Colonic mucosa (tissue), 4 donors: ENCODE measurements around the gene LRP4. TPM values are rescaled to one million over a fixed set of nuclear protein-coding genes. Genes with fewer than 3 reads are reported as not detected.

Experiments used
- DNase-seq: peaks from one replicate; pipeline ENCODE4 v3.0.0-alpha.2; 2020
- H3K27ac ChIP-seq: fragments of 200-600 bp; one replicate; pipeline ENCODE4 v1.8.0; 2021
- H3K27me3 ChIP-seq: fragments of 200-600 bp; one replicate; pipeline ENCODE4 v1.8.0; 2021
- H3K36me3 ChIP-seq: fragments of 200-600 bp; one replicate; pipeline ENCODE4 v1.8.0; 2021
- H3K4me1 ChIP-seq: fragments of 200-600 bp; one replicate; pipeline ENCODE4 v1.8.0; 2021; ENCODE audit warnings: mild to moderate bottlenecking
- H3K4me3 ChIP-seq: fragments of 200-600 bp; one replicate; pipeline ENCODE4 v1.8.0; 2021
- H3K9ac ChIP-seq, 2 donors: one replicate each; pipeline ENCODE4 v1.7.0; 2013; ENCODE audit warnings: control low read depth in 2 of 2, low read depth in 2 of 2, low read length in 2 of 2
- H3K9me3 ChIP-seq: fragments of 200-600 bp; one replicate; pipeline ENCODE4 v1.8.0; 2021
- CTCF ChIP-seq: fragments of 200-600 bp; IDR thresholded peaks from one replicate; pipeline ENCODE4 v1.8.0; 2022; ENCODE audit warnings: antibody characterized with exemption, mild to moderate bottlenecking
- intact Hi-C: fragments of 100-400 bp; cut with DNase I; formaldehyde crosslinking; loops from one replicate; pipeline ENCODE4 v1.14.1; 2022
- total RNA-seq, 2 donors: library from RNA; stranded (reverse); fragmentation: NEBNext Ultra II Directional in 1 of 2; extraction: Animal tissue kit (Norgen Biotek cat#: 25700) in 1 of 2; gene quantifications; one replicate each; pipeline ENCODE4 v1.2.1, GENCODE V29; 2021
- donor health status: healthy.
- donor health status: DM: no; HTN: no; CAD: no.
- donor health status: DM: no; HTN: no; CAD: no.

The LRP4 gene
- total RNA-seq, 2 donors from 2014 or later, result 23.6 to 62.6 TPM

DNA sequence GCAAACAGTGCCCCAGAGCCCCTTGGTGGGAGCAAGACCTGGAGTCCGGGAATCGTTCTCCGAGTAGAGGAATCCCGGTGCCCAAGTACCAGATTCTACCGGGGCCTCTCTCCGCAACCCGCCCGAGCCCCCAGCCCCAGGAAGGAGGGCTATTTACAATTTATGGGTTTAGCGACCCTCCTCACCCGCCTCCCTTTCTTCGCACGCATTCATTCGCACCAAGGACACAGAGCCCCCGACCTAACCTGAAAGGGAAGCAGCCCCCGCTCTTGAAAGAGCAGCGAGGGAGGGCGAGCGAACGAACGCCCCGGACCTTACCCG is 628 bp downstream of the LRP4 start:
- peaks cover 3% of the 10 kb centered on the region for H3K27me3 ChIP-seq
- no peaks in the 10 kb centered on the region for H3K9me3 ChIP-seq
- no peak for DNase-seq
- H3K27ac ChIP-seq, result no peak overlapping the region
- TF ChIP-seq CTCF, result no peak
- intact Hi-C loops, result loop anchor here (10.0 kb wide), 1 partner anchor 87 kb away; no protein-coding TSS in a partner anchor
- H3K4me1 ChIP-seq, result no peaks in the 10 kb centered on the region
- peak overlapping the region; percentile 71 to 73 for H3K9ac ChIP-seq
- H3K4me3 ChIP-seq, result peak overlapping the region; percentile 86
- H3K36me3 ChIP-seq, result no peaks in the 10 kb centered on the region

- intact Hi-C loops, result loop anchor here (10.0 kb wide), 1 partner anchor 88 kb away; no protein-coding TSS in a partner anchor
- no peaks in the 10 kb centered on the region for H3K9me3 ChIP-seq
- no peaks in the 10 kb centered on the region for H3K36me3 ChIP-seq
- H3K9ac ChIP-seq, result peak overlapping the region; percentile 71 to 73
- H3K27me3 ChIP-seq, result peaks cover 3% of the 10 kb centered on the region
- H3K4me3 ChIP-seq, result peak overlapping the region; percentile 86
- no peak for TF ChIP-seq CTCF
- H3K27ac ChIP-seq, result peak overlapping the region; percentile 1
- no peaks in the 10 kb centered on the region for H3K4me1 ChIP-seq
- peak; percentile 63 for DNase-seq
Observed at GRCh38 chr11:46917109-46917761, 1.1 kb downstream of the LRP4 start.

- Histone ChIP-seq H3K36me3 (no peaks in the 10 kb centered on the region), H3K4me1 (no peaks in the 10 kb centered on the region), H3K27me3 (peaks cover 3% of the 10 kb centered on the region), H3K4me3 (peak overlapping the region; percentile 86), H3K27ac (peak overlapping the region; percentile 1), H3K9me3 (no peaks in the 10 kb centered on the region), H3K9ac (peak overlapping the region; percentile 71 to 73)
- intact Hi-C loops, result loop anchor here (10.0 kb wide), 1 partner anchor 88 kb away; no protein-coding TSS in a partner anchor
- TF ChIP-seq CTCF, result no peak
- DNase-seq, result peak; percentile 62
Observed at GRCh38 chr11:46916286-46917108, 1.9 kb downstream of the LRP4 start.

DNA sequence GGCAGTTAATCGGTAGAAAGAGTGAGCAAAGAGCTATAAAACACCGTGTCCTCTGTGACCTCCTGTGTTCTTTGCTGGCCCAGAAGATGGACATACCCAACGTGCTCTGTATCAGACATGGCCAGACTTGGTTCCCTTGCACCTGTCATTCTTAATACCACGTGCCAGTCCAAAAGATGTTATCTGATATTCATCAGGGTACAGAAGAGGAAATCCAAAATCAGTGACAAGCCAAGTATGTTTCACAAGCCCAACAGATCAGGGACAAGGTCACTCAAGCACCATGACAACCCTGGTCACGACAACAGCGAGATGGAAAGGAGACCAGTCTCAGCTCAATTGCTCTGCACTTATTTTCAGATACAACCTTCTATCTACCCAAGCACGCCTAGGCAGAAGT is 3.4 kb downstream of the LRP4 start:
- Histone ChIP-seq H3K36me3 (no peaks in the 10 kb centered on the region), H3K9ac (no peak overlapping the region), H3K27me3 (peaks cover 3% of the 10 kb centered on the region), H3K4me1 (no peaks in the 10 kb centered on the region), H3K9me3 (no peaks in the 10 kb centered on the region), H3K27ac (no peak overlapping the region), H3K4me3 (no peak overlapping the region)
- TF ChIP-seq CTCF, result no peak
- no peak for DNase-seq
- intact Hi-C loops, result loop anchor here (10.0 kb wide), 1 partner anchor 90 kb away; no protein-coding TSS in a partner anchor

- no peak for DNase-seq
- Histone ChIP-seq H3K4me3 (no peak overlapping the region), H3K9me3 (no peaks in the 10 kb centered on the region), H3K4me1 (no peaks in the 10 kb centered on the region), H3K27me3 (peaks cover 2% of the 10 kb centered on the region), H3K27ac (no peak overlapping the region), H3K36me3 (no peaks in the 10 kb centered on the region), H3K9ac (no peak overlapping the region)
- intact Hi-C loops, result loop anchor here (10.0 kb wide), 1 partner anchor 90 kb away; no protein-coding TSS in a partner anchor
- no peak for TF ChIP-seq CTCF
Observed at GRCh38 chr11:46914363-46914762, 4.0 kb downstream of the LRP4 start.
